Fibroblast of lung (primary cell): ENCODE data around the gene SLC34A2.
"Not testable (repeated sequence)": the region's sequence is repeated elsewhere in the genome, so short reads cannot be mapped to it uniquely, and the experiment has no call there.

Experiments used
- CTCF ChIP-seq, 2 donors: IDR thresholded peaks in 1 of 2; conservative IDR thresholded peaks in 1 of 2; 1 replicate in 1 of 2; 2 replicates in 1 of 2; pipeline ENCODE4 v1.5.1; 2011 to 2012; ENCODE audit warnings: low read length in 2 of 2, control low read depth in 1 of 2, inconsistent platforms in 1 of 2, low read depth in 1 of 2, mild to moderate bottlenecking in 1 of 2
- EZH2 ChIP-seq: IDR thresholded peaks from 2 replicates; pipeline ENCODE4 v1.5.1; 2012; ENCODE audit warnings: low read length, control low read depth, mild to moderate bottlenecking; ENCODE audit errors: missing control alignments

GRCh38 chr4:25613613-25614012 lies 42.0 kb upstream of the SLC34A2 start:
- not testable (repeated sequence) for TF ChIP-seq CTCF (conservative IDR thresholded peaks at IDR 0.05 in 1 of 2, IDR thresholded peaks at IDR 0.05 in 1 of 2; ENCODE audit: low read depth in 1 of 2, low read length in 2 of 2); EZH2
